Loucy (cell line): ENCODE data around the gene YPEL3.

ENCODE experiments used
- H2AFZ ChIP-seq: fragments of 200-600 bp; sonication (generic); 2 replicates; pipeline ENCODE4 v1.6.0; 2016; ENCODE audit warnings: antibody characterized with exemption, mild to moderate bottlenecking, low read length, moderate library complexity
- H3F3A ChIP-seq: fragments of 200-600 bp; 2 replicates; pipeline ENCODE4 v1.6.0; 2016; ENCODE audit warnings: antibody characterized with exemption, low read depth, mild to moderate bottlenecking
- H3K27me3 ChIP-seq: fragments of 200-600 bp; sonication (generic); 2 replicates; pipeline ENCODE4 v1.6.1; 2014; ENCODE audit warnings: low read length, mild to moderate bottlenecking; ENCODE audit not compliant: insufficient read depth, poor library complexity, severe bottlenecking
- H3K36me3 ChIP-seq: fragments of 200-600 bp; sonication (generic); 2 replicates; pipeline ENCODE4 v1.6.1; 2016; ENCODE audit warnings: low read length; ENCODE audit not compliant: insufficient read depth
- H3K4me1 ChIP-seq: fragments of 200-600 bp; sonication (generic); 2 replicates; pipeline ENCODE4 v1.5.1; 2014; ENCODE audit warnings: low read length, mild to moderate bottlenecking; ENCODE audit not compliant: insufficient read depth, poor library complexity, severe bottlenecking
- H3K4me2 ChIP-seq: fragments of 200-600 bp; sonication (generic); 2 replicates; pipeline ENCODE4 v1.6.0; 2014; ENCODE audit warnings: antibody characterized with exemption, low read length, low read depth, mild to moderate bottlenecking; ENCODE audit not compliant: poor library complexity, severe bottlenecking
- H3K4me3 ChIP-seq: fragments of 200-600 bp; sonication (generic); 2 replicates; pipeline ENCODE4 v1.5.1; 2014; ENCODE audit warnings: low read length, mild to moderate bottlenecking, mixed read lengths; ENCODE audit not compliant: poor library complexity, severe bottlenecking
- H3K79me2 ChIP-seq: fragments of 200-600 bp; sonication (generic); 2 replicates; pipeline ENCODE4 v1.6.1; 2014; ENCODE audit warnings: low read length; ENCODE audit not compliant: insufficient read depth
- H3K9ac ChIP-seq: fragments of 200-600 bp; sonication (generic); 2 replicates; pipeline ENCODE4 v1.6.0; 2014; ENCODE audit warnings: mild to moderate bottlenecking, low read depth, low read length, moderate library complexity; ENCODE audit not compliant: poor library complexity, severe bottlenecking
- H3K9me2 ChIP-seq: fragments of 200-600 bp; sonication (generic); replicated peaks from 2 replicates; pipeline ENCODE4 v1.6.1; 2016; ENCODE audit warnings: low read depth, low read length, mixed read lengths
- H3K9me3 ChIP-seq: fragments of 200-600 bp; sonication (generic); 2 replicates; pipeline ENCODE4 v1.6.1; 2014; ENCODE audit warnings: mild to moderate bottlenecking, antibody characterized with exemption, low read length, low read depth; ENCODE audit not compliant: insufficient read depth
- H4K20me1 ChIP-seq: fragments of 200-600 bp; sonication (generic); 2 replicates; pipeline ENCODE4 v1.6.0; 2014; ENCODE audit warnings: antibody characterized with exemption, low read length, mild to moderate bottlenecking; ENCODE audit not compliant: insufficient read depth, poor library complexity, severe bottlenecking
- EZH2phosphoT487 ChIP-seq: fragments of 200-600 bp; IDR thresholded peaks from 2 replicates; pipeline ENCODE4 v1.6.1; 2018; ENCODE audit warnings: antibody characterized with exemption, mild to moderate bottlenecking, moderate library complexity, borderline replicate concordance
- TF ChIP-seq, protein P1 (sequence below): fragments of 200-600 bp; sonication (generic); conservative IDR thresholded peaks from 2 replicates; pipeline ENCODE4 v1.5.1; 2014; ENCODE audit warnings: mild to moderate bottlenecking, antibody characterized with exemption, low read length

The YPEL3 gene

DNA sequence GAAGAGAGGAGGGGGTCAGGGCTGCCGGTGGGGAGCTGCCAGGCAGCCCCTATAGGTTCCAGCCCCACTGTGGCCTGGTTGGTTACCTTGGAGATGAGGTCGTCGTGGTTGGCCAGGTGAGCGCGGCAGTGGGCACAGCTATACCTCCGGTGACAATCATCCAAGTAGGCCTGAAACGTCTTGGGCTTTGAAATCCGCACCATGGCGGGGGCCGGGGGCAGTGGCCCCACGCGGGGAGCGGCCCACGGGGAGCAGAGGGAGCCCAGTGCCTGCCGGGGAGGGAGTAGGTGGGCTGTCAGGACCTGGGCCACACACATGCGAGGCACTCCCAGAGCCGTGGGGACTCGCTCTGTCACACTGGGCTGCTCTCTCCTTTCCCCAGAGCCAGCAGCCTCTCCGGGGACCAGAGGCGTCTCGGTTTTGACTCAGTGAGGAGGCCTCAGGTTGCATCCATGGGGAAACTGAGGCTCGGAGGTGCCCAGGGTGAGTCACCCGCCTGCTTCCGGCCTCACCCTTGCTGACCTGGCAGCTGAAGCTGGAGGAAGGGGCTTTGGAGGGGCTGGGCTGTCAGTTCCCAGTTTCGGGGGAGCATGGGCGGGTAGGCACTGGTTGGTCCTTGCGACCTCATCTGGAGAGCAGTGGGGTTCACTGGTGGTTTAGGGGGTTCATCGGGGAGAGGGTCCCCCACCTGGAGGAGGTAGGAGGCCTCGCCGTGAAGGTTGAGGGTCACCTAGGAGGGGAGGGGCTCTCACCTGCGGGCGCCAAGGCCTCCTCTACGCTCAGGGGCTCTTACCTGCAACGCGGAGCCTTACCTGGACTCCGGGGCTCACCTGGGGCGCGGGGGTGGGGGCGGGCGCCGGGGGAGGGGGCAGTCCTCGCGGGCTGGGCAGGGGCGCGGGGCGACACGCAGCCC, 591 bp downstream of the YPEL3 start:
- H3K4me3 ChIP-seq, result no peak overlapping the region
- H3K9ac ChIP-seq, result no peak overlapping the region
- H3F3A ChIP-seq, result peaks cover 4% of the 10 kb centered on the region; the same call in 1 of the 2 replicates
- H3K4me2 ChIP-seq, result no peak overlapping the region
- no peaks in the 10 kb centered on the region for H4K20me1 ChIP-seq
- no peak for TF ChIP-seq EZH2phosphoT487
- TF ChIP-seq, protein P1, sequence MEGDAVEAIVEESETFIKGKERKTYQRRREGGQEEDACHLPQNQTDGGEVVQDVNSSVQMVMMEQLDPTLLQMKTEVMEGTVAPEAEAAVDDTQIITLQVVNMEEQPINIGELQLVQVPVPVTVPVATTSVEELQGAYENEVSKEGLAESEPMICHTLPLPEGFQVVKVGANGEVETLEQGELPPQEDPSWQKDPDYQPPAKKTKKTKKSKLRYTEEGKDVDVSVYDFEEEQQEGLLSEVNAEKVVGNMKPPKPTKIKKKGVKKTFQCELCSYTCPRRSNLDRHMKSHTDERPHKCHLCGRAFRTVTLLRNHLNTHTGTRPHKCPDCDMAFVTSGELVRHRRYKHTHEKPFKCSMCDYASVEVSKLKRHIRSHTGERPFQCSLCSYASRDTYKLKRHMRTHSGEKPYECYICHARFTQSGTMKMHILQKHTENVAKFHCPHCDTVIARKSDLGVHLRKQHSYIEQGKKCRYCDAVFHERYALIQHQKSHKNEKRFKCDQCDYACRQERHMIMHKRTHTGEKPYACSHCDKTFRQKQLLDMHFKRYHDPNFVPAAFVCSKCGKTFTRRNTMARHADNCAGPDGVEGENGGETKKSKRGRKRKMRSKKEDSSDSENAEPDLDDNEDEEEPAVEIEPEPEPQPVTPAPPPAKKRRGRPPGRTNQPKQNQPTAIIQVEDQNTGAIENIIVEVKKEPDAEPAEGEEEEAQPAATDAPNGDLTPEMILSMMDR, result no peak
- H3K9me2 ChIP-seq, result no peaks in the 10 kb centered on the region
- no peaks in the 10 kb centered on the region for H3K27me3 ChIP-seq
- no peaks in the 10 kb centered on the region for H3K36me3 ChIP-seq
- H3K9me3 ChIP-seq, result no peaks in the 10 kb centered on the region; the same call in 1 of the 2 replicates
- H3K79me2 ChIP-seq, result no peaks in the 10 kb centered on the region
- H3K4me1 ChIP-seq, result peaks cover 15% of the 10 kb centered on the region
- H2AFZ ChIP-seq, result no peak overlapping the region

DNA sequence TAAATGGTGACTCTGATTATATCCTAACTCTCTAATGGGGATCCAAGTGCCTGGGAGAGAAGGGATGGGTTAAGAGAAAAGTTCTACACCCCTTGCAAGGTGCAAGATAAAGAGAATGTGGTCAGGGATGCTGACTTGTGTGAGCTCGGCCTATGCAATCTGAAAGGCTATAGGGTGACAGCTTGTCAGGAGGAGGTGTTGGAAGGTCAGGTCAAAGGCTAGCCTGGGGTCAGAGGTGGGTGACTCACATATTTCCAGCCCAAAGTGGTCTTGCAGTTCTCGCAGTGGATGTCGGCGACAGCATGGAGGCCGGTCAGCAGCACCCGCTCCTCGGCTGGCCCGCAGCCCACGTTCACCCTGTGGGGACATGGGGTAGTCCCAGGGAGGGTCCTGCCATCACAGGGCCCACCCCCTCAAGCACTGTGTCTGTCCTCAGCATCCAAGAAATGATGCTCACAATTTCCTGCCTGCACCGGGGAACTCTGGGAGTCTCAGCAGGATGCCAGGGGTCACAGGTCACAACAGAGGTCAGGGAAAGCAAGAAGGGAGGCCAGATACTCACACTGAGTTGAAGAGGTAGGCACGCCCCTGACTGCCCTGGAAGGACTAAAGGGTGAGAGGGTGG, 1.4 kb downstream of the YPEL3 start:
- Histone ChIP-seq H3K36me3 (no peaks in the 10 kb centered on the region), H3K4me3 (no peak overlapping the region), H3K4me2 (no peak overlapping the region), H3K4me1 (peaks cover 22% of the 10 kb centered on the region), H3K9ac (no peak overlapping the region), H3K9me3 (no peaks in the 10 kb centered on the region; the same call in 1 of the 2 replicates), H2AFZ (no peak overlapping the region), H3F3A (peaks cover 4% of the 10 kb centered on the region; the same call in 1 of the 2 replicates), H3K79me2 (no peaks in the 10 kb centered on the region), H4K20me1 (no peaks in the 10 kb centered on the region), H3K27me3 (no peaks in the 10 kb centered on the region), H3K9me2 (no peaks in the 10 kb centered on the region)
- no peak for TF ChIP-seq EZH2phosphoT487
- TF ChIP-seq, protein P1, result no peak

DNA sequence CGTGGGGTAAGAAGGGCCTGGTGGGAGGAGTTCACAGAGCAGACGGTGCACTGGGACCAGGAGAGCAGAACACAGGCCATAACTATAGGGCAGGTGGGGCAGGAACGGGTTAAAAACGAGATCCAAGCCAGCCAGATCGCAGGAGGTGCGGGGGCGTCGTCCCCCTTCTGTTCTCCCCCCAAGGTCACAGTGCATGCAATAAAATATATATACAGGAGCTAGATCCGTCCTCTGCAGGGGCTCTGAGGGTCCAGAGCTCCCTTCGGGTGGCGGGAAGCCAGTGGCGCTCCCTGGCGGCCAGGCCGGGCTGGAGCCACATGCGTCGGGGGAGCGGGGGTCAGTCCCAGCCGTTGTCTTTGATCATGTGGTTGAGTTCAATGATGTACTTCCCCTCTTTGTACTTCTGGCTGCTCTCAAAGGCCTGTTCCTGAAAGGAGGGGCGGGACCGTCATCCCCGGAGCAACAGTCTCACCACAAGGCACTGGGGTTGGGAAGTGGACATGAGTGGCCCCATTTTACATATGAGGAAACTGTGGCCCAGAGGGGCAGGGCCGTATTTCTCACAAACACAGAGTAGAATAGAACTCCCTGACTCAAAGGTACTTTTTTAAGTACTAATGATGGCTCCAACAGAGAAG, 3.5 kb downstream of the YPEL3 start:
- TF ChIP-seq, protein P1, result peak; percentile 77
- no peak for TF ChIP-seq EZH2phosphoT487
- Histone ChIP-seq H3K4me1 (peaks cover 22% of the 10 kb centered on the region), H3K79me2 (no peaks in the 10 kb centered on the region), H3F3A (peaks cover 7% of the 10 kb centered on the region; the same call in 1 of the 2 replicates), H3K9me2 (no peaks in the 10 kb centered on the region), H3K9ac (peak overlapping the region; percentile 97), H3K27me3 (no peaks in the 10 kb centered on the region), H3K9me3 (no peaks in the 10 kb centered on the region), H2AFZ (peak overlapping the region; percentile 82), H4K20me1 (no peaks in the 10 kb centered on the region), H3K4me3 (peak overlapping the region; percentile 82), H3K36me3 (no peaks in the 10 kb centered on the region), H3K4me2 (peak overlapping the region; percentile 91)
